Tibial nerve (tissue), 4 donors: ENCODE data around the gene SLIT3. TPM values are rescaled to one million over a fixed set of nuclear protein-coding genes. Genes with fewer than 3 reads are reported as not detected.

Experiments
- DNase-seq, 2 donors: peaks; one replicate each; pipeline ENCODE4 v3.0.0-alpha.2; 2019; ENCODE audit warnings: low spot score in 2 of 2
- H3K27ac ChIP-seq, 4 donors: fragments of 200-600 bp; sonication (generic) in 3 of 4; one replicate each; pipeline ENCODE4 v1.5.1; 2017 to 2019; ENCODE audit warnings: mild to moderate bottlenecking in 1 of 4
- H3K27me3 ChIP-seq, 2 donors: fragments of 200-600 bp; sonication (generic) in 1 of 2; one replicate each; pipeline versions ENCODE4 v1.5.1 to v1.6.0; 2017 to 2019
- H3K36me3 ChIP-seq, 3 donors: fragments of 200-600 bp; sonication (generic); one replicate each; pipeline ENCODE4 v1.5.1; 2018 to 2019
- H3K4me1 ChIP-seq, 4 donors: fragments of 200-600 bp; sonication (generic) in 3 of 4; one replicate each; pipeline ENCODE4 v1.5.1; 2017 to 2019
- H3K4me3 ChIP-seq, 4 donors: fragments of 200-600 bp; sonication (generic) in 3 of 4; one replicate each; pipeline ENCODE4 v1.5.1; 2017 to 2019; ENCODE audit warnings: mild to moderate bottlenecking in 1 of 4, moderate library complexity in 1 of 4
- H3K9me3 ChIP-seq, 4 donors: fragments of 200-600 bp; sonication (generic) in 3 of 4; one replicate each; pipeline ENCODE4 v1.5.1; 2017 to 2019
- CTCF ChIP-seq, 5 experiments: fragments of 200-600 bp in 3 of 5; fragments of 450-650 bp in 2 of 5; sonication (generic) in 3 of 5; IDR thresholded peaks; one replicate each; pipeline ENCODE4 v1.5.1; 2016 to 2019; ENCODE audit warnings: antibody characterized with exemption in 5 of 5, mild to moderate bottlenecking in 3 of 5, moderate library complexity in 2 of 5
- EP300 ChIP-seq, 2 donors: sonication (generic); formaldehyde crosslinking; IDR thresholded peaks; one replicate each; pipeline ENCODE4 v1.6.1; 2017; ENCODE audit warnings: antibody characterized with exemption in 2 of 2, mild to moderate bottlenecking in 1 of 2
- POLR2A ChIP-seq, 2 donors: fragments of 450-650 bp; IDR thresholded peaks; one replicate each; pipeline ENCODE4 v1.6.1; 2017; ENCODE audit warnings: antibody characterized with exemption in 2 of 2, mild to moderate bottlenecking in 2 of 2, moderate library complexity in 2 of 2
- WGBS, 2 donors: methylation state at CpG; one replicate each; pipeline ENCODE4 v1.1.5; 2018; 5-methylcytosine and 5-hydroxymethylcytosine counted together
- total RNA-seq, 4 donors: library from RNA; depleted of rRNA; stranded (reverse); fragments of >200 nt; gene quantifications; one replicate each; pipeline ENCODE4 v1.1.0, GENCODE V29; 2016

Gene SLIT3
- total RNA-seq, 4 donors from 2014 or later: 16.6 to 39.0 (median 20.2) TPM

GRCh38 chr5:169341556-169341955 lies 40.6 kb upstream of the SLIT3 start:
- Histone ChIP-seq H3K4me1 (no peaks in the 10 kb centered on the region), H3K4me3 (no peak overlapping the region), H3K9me3 (no peaks in the 10 kb centered on the region), H3K27me3 (no peaks in the 10 kb centered on the region), H3K36me3 (no peaks in the 10 kb centered on the region), H3K27ac (no peak overlapping the region)
- TF ChIP-seq EP300 (IDR thresholded peaks at IDR 0.05): no peak
- TF ChIP-seq POLR2A (IDR thresholded peaks at IDR 0.05): no peak
- TF ChIP-seq CTCF (IDR thresholded peaks at IDR 0.05): no peak
- no peak for DNase-seq

GRCh38 chr5:169339869-169340268 lies 38.9 kb upstream of the SLIT3 start:
- H3K9me3 ChIP-seq: no peaks in the 10 kb centered on the region
- no peak overlapping the region for H3K27ac ChIP-seq
- H3K4me3 ChIP-seq: no peak overlapping the region
- no peaks in the 10 kb centered on the region for H3K4me1 ChIP-seq
- H3K36me3 ChIP-seq: no peaks in the 10 kb centered on the region
- no peak for TF ChIP-seq POLR2A (IDR thresholded peaks at IDR 0.05)
- TF ChIP-seq EP300 (IDR thresholded peaks at IDR 0.05): no peak
- TF ChIP-seq CTCF (IDR thresholded peaks at IDR 0.05): no peak
- WGBS, 2 donors: 81 to 87% methylated on average over 2 of the region's 2 CpGs
- DNase-seq: no peak
- H3K27me3 ChIP-seq: no peaks in the 10 kb centered on the region

GRCh38 chr5:169336242-169336641 lies 35.3 kb upstream of the SLIT3 start:
- TF ChIP-seq EP300 (IDR thresholded peaks at IDR 0.05): no peak
- no peak for TF ChIP-seq CTCF (IDR thresholded peaks at IDR 0.05)
- no peak for TF ChIP-seq POLR2A (IDR thresholded peaks at IDR 0.05)
- H3K36me3 ChIP-seq: no peaks in the 10 kb centered on the region
- no peak for DNase-seq
- no peak overlapping the region for H3K27ac ChIP-seq
- no peaks in the 10 kb centered on the region for H3K27me3 ChIP-seq
- whole genome bisulfite sequencing, 2 donors: 39 to 64% methylated on average over 2 of the region's 2 CpGs
- H3K4me3 ChIP-seq: no peak overlapping the region
- H3K4me1 ChIP-seq: no peaks in the 10 kb centered on the region
- H3K9me3 ChIP-seq: no peaks in the 10 kb centered on the region

- H3K4me1 ChIP-seq: no peaks in the 10 kb centered on the region
- no peak for DNase-seq
- no peak overlapping the region for H3K27ac ChIP-seq
- H3K9me3 ChIP-seq: no peaks in the 10 kb centered on the region
- 52 to 82% methylated on average over 2 of the region's 2 CpGs for WGBS, 2 donors
- no peaks in the 10 kb centered on the region for H3K27me3 ChIP-seq
- TF ChIP-seq EP300 (IDR thresholded peaks at IDR 0.05) (no peak), POLR2A (IDR thresholded peaks at IDR 0.05) (no peak), CTCF (IDR thresholded peaks at IDR 0.05) (no peak)
- no peak overlapping the region for H3K4me3 ChIP-seq
- no peaks in the 10 kb centered on the region for H3K36me3 ChIP-seq
Observed at GRCh38 chr5:169335806-169336205, 34.9 kb upstream of the SLIT3 start.

- no peaks in the 10 kb centered on the region for H3K9me3 ChIP-seq
- no peak overlapping the region for H3K4me3 ChIP-seq
- H3K27ac ChIP-seq: no peak overlapping the region
- TF ChIP-seq EP300 (IDR thresholded peaks at IDR 0.05) (no peak), POLR2A (IDR thresholded peaks at IDR 0.05) (no peak), CTCF (IDR thresholded peaks at IDR 0.05) (no peak)
- no peak for DNase-seq
- H3K36me3 ChIP-seq: no peaks in the 10 kb centered on the region
- H3K27me3 ChIP-seq: no peaks in the 10 kb centered on the region
- WGBS, 2 donors: 74% methylated on average over 6 of the region's 6 CpGs
- H3K4me1 ChIP-seq: no peaks in the 10 kb centered on the region
Observed at GRCh38 chr5:169333518-169333917, 32.6 kb upstream of the SLIT3 start.
